Skeletal muscle satellite cell (primary cell): ENCODE results near the gene CRYL1.

ENCODE experiments used
- H3K27me3 ChIP-seq: 2 replicates; pipeline ENCODE4 v1.7.0; 2013; ENCODE audit warnings: low read length; ENCODE audit not compliant: control insufficient read depth, insufficient read depth
- H3K36me3 ChIP-seq: 2 replicates; pipeline ENCODE4 v1.7.0; 2013; ENCODE audit warnings: mild to moderate bottlenecking, control low read depth, low read length; ENCODE audit not compliant: insufficient read depth
- H3K4me1 ChIP-seq: 2 replicates; pipeline ENCODE4 v1.7.0; 2013; ENCODE audit warnings: low read length; ENCODE audit not compliant: control insufficient read depth, insufficient read depth
- H3K4me2 ChIP-seq: 2 replicates; pipeline ENCODE4 v1.7.0; 2013; ENCODE audit warnings: mild to moderate bottlenecking, low read length
- H3K4me3 ChIP-seq: 2 replicates; pipeline ENCODE4 v1.7.0; 2013; ENCODE audit warnings: low read length
- H3K9ac ChIP-seq: 2 replicates; pipeline ENCODE4 v1.7.0; 2013; ENCODE audit warnings: mild to moderate bottlenecking, low read depth, low read length, moderate library complexity
- H3K9me3 ChIP-seq: replicated peaks from 2 replicates; pipeline ENCODE4 v1.7.0; 2013; ENCODE audit warnings: mild to moderate bottlenecking, control low read depth, low read length

Gene CRYL1

DNA sequence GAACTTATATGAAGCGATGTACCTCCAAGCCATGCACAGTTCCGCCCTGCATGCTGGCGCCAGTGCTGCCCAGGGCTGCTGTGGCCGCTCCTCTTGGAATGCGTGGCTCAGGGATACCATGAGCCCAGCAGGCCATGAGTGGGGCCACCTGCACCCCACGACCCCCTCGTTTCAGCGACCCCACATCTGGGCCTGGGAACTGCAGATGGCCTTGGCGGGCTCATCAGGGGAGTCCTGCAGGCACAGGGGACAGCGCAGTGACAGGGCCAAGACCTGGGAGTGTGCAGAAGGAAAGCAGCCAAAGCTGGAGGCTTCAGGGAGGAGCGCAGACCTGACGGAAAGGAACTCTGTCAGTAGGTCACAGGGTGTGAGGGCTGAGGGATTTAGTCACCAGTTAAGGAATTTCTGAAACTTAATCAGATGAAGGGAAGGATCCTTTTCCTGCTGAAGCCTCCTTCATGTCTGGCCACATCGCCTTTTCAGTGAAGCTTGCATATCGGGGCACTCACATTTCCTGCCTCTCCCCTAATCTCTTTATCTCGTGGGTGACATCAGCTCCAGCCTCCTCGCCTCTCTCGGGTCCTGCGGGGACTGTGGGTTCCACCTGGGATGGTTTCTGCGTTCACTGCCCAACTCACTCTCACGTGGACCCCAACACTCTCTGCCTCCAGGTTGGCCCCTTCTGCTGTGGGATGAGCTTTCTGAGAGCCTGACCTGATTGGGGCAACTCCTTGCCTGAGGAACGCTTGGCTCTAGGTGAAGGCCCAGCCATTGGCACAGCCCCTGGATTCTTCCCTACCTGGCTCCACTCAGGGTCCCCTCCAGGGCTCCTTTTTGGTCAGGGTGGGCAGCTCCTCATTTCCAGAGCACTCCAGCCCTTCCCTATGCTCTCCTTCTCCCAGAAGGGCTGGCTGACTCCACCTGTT lies 123.5 kb downstream of the CRYL1 start:
- H3K9me3 ChIP-seq = no peaks in the 10 kb centered on the region
- H3K27me3 ChIP-seq = peaks cover 14% of the 10 kb centered on the region
- H3K9ac ChIP-seq = no peak overlapping the region
- H3K36me3 ChIP-seq = no peaks in the 10 kb centered on the region
- no peak overlapping the region for H3K4me2 ChIP-seq
- H3K4me3 ChIP-seq = no peak overlapping the region
- H3K4me1 ChIP-seq = no peaks in the 10 kb centered on the region

DNA sequence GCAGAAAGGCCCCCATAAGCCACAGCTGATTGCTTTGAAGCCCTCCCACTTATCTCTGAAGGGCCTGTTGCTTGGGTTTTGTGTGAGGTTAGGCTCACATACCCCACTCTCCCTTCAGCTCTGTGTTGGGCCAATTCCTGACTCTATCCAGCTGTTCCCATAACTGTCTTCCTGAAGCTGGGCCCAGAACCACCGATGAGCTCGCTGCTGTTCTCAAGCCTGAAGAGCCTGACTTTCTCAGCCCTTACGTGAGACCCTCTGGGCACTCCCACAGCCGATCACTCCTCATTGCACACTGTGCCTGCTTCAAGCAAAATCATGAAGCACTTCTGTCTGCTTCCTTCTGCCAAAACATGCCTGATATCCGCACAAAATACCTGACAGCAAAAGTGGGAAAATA lies 124.1 kb downstream of the CRYL1 start:
- Histone ChIP-seq H3K9ac (no peak overlapping the region), H3K9me3 (no peaks in the 10 kb centered on the region), H3K27me3 (peaks cover 14% of the 10 kb centered on the region), H3K4me1 (no peaks in the 10 kb centered on the region), H3K4me2 (no peak overlapping the region), H3K4me3 (no peak overlapping the region), H3K36me3 (no peaks in the 10 kb centered on the region)

DNA sequence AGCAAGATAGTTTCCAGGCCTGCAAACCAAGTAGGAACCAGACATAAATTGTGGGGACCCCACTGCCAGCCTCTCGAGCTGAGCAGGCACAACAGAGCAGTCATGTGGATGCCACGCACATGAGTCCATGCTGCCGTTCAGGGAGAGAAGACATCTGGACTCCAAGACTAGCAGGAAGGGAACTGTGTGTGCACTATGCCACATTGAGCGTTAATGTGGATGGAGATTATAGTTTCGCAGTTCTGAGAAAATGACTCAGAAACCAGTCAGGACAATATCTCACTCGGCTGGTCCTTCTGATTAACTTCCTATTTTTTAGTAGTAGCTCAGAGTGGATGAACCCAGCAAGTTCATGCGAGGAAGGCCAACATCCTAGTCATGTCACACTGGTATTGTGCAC lies 124.9 kb downstream of the CRYL1 start:
- Histone ChIP-seq H3K4me3 (no peak overlapping the region), H3K4me2 (no peak overlapping the region), H3K9me3 (no peaks in the 10 kb centered on the region), H3K27me3 (peaks cover 14% of the 10 kb centered on the region), H3K36me3 (no peaks in the 10 kb centered on the region), H3K4me1 (no peaks in the 10 kb centered on the region), H3K9ac (no peak overlapping the region)

GRCh38 chr13:20399961-20400360 lies 125.7 kb downstream of the CRYL1 start:
- no peak overlapping the region for H3K4me3 ChIP-seq
- H3K4me2 ChIP-seq = no peak overlapping the region
- H3K9ac ChIP-seq = no peak overlapping the region
- H3K9me3 ChIP-seq = no peaks in the 10 kb centered on the region
- no peaks in the 10 kb centered on the region for H3K36me3 ChIP-seq
- peaks cover 20% of the 10 kb centered on the region for H3K27me3 ChIP-seq
- no peaks in the 10 kb centered on the region for H3K4me1 ChIP-seq

GRCh38 chr13:20399515-20399914 lies 126.1 kb downstream of the CRYL1 start:
- H3K27me3 ChIP-seq = peaks cover 24% of the 10 kb centered on the region
- no peak overlapping the region for H3K4me2 ChIP-seq
- no peak overlapping the region for H3K4me3 ChIP-seq
- H3K9ac ChIP-seq = no peak overlapping the region
- H3K9me3 ChIP-seq = no peaks in the 10 kb centered on the region
- no peaks in the 10 kb centered on the region for H3K36me3 ChIP-seq
- H3K4me1 ChIP-seq = no peaks in the 10 kb centered on the region

DNA sequence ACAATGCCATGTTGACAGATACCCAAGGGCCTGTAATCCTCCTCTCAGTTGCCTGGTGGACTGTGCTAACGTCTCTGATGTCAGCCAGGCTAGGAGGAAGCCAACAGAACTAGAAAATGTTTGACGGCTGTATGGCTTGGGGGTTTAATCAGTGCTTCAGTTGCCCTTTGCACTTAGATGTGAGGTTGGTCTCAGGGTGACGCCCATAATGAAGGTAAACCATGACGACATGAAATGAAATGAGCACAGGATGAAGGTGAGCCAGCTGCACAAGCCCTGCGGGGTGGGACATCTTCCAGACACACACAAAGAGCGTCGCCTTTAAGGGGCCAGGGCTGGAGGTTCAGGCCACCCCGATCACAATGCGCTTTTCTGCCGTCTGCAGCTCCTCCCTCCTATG lies 127.2 kb downstream of the CRYL1 start:
- Histone ChIP-seq H3K9ac (no peak overlapping the region), H3K4me2 (no peak overlapping the region), H3K36me3 (no peaks in the 10 kb centered on the region), H3K9me3 (no peaks in the 10 kb centered on the region), H3K4me3 (no peak overlapping the region), H3K4me1 (no peaks in the 10 kb centered on the region), H3K27me3 (peaks cover 27% of the 10 kb centered on the region)

- Histone ChIP-seq H3K36me3 (no peaks in the 10 kb centered on the region), H3K4me1 (no peaks in the 10 kb centered on the region), H3K4me3 (no peak overlapping the region), H3K4me2 (no peak overlapping the region), H3K27me3 (peaks cover 27% of the 10 kb centered on the region), H3K9me3 (no peaks in the 10 kb centered on the region), H3K9ac (no peak overlapping the region)
These were observed 127.8 kb downstream of the CRYL1 start for GRCh38 chr13:20397896-20398295.

GRCh38 chr13:20395061-20395916 lies 130.4 kb downstream of the CRYL1 start:
- Histone ChIP-seq H3K9me3 (no peaks in the 10 kb centered on the region), H3K4me2 (no peak overlapping the region), H3K36me3 (no peaks in the 10 kb centered on the region), H3K27me3 (peaks cover 27% of the 10 kb centered on the region), H3K9ac (no peak overlapping the region), H3K4me3 (no peak overlapping the region), H3K4me1 (no peaks in the 10 kb centered on the region)

DNA sequence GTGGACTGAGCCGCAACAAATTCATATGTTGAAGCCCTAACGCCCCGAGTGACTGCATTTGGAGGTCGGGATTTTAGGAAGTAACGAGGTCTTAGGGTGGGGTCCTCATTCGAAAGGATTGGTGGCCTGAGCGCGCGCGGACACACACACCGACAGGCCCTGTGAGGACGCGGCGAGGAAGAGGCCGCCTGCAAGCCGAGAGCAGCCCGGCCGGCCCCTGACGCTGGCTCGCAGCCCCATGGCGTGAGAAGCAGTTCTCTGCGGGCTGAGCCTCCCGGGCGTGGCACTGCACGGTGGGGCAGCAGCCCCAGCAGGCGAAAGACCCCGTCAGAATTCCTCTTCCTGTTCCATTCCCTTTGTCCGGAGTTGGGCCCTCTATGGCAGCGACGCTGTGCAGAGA lies 131.2 kb downstream of the CRYL1 start:
- no peak overlapping the region for H3K4me2 ChIP-seq
- peaks cover 20% of the 10 kb centered on the region for H3K27me3 ChIP-seq
- H3K4me1 ChIP-seq = no peaks in the 10 kb centered on the region
- no peak overlapping the region for H3K9ac ChIP-seq
- no peaks in the 10 kb centered on the region for H3K36me3 ChIP-seq
- no peaks in the 10 kb centered on the region for H3K9me3 ChIP-seq
- H3K4me3 ChIP-seq = no peak overlapping the region

- no peaks in the 10 kb centered on the region for H3K9me3 ChIP-seq
- H3K4me1 ChIP-seq = no peaks in the 10 kb centered on the region
- peaks cover 17% of the 10 kb centered on the region for H3K27me3 ChIP-seq
- H3K9ac ChIP-seq = no peak overlapping the region
- H3K4me3 ChIP-seq = no peak overlapping the region
- no peak overlapping the region for H3K4me2 ChIP-seq
- no peaks in the 10 kb centered on the region for H3K36me3 ChIP-seq
These were observed 131.5 kb downstream of the CRYL1 start for GRCh38 chr13:20394169-20394501.

DNA sequence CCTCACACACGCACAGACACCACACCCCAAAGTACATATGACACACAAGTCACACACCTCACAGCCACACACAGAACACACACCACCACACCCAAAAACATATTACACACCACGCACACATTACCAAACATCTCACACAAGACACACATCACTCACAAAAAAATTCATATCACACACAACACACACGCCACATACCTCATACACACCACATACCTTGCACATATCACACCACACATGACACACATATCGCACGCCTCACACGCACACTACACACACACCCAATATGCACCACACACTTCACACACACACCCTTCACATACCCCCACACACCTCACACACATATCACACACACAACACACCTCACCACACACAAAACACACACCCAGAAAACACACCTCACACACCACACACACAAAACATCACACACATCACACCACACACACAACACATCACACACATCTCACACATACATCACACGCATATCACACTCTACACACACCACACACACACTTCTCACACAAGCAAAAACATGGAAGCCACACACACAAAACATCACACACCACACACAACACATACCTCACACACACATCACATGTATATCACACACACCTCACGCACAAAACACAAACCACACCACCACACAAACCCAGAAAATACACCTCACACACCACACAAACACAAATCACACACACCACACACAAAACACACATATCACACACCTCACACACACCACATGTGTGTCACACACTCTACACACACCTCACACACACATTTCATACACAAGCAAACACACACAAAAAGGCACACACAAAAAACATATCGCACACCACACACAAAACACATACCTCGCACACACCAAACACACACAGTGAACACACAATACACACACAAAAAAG lies 132.1 kb downstream of the CRYL1 start:
- H3K36me3 ChIP-seq = no peaks in the 10 kb centered on the region
- no peak overlapping the region for H3K4me3 ChIP-seq
- H3K4me1 ChIP-seq = no peaks in the 10 kb centered on the region
- H3K9ac ChIP-seq = no peak overlapping the region
- H3K9me3 ChIP-seq = no peaks in the 10 kb centered on the region
- peaks cover 18% of the 10 kb centered on the region for H3K27me3 ChIP-seq
- H3K4me2 ChIP-seq = no peak overlapping the region
